22Rv1 (cell line): ENCODE results near the gene CELF4.

Experiments
- H3K27ac ChIP-seq: fragments of 450-650 bp; 2 replicates; pipeline ENCODE4 v1.5.1; 2017
- CTCF ChIP-seq: fragments of 450-650 bp; IDR thresholded peaks from 2 replicates; pipeline ENCODE4 v1.5.1; 2017; ENCODE audit warnings: mild to moderate bottlenecking
- ZFX ChIP-seq: fragments of 450-650 bp; IDR thresholded peaks from 2 replicates; pipeline ENCODE4 v1.6.1; 2017; ENCODE audit warnings: antibody characterized with exemption, borderline replicate concordance

CELF4 gene

GRCh38 chr18:37351110-37351509, 214.5 kb downstream of the CELF4 start:
- TF ChIP-seq CTCF (no peak), ZFX (no peak)
- no peak overlapping the region for H3K27ac ChIP-seq

GRCh38 chr18:37348729-37349128, 216.9 kb downstream of the CELF4 start:
- H3K27ac ChIP-seq: no peak overlapping the region
- TF ChIP-seq CTCF: no peak

GRCh38 chr18:37346048-37346447, 219.6 kb downstream of the CELF4 start:
- TF ChIP-seq ZFX: no peak
- TF ChIP-seq CTCF: no peak

GRCh38 chr18:37343542-37343851, 222.1 kb downstream of the CELF4 start:
- TF ChIP-seq ZFX: no peak
- TF ChIP-seq CTCF: peak; percentile 67
- H3K27ac ChIP-seq: no peak overlapping the region

More at GRCh38 chr18:37346048-37346447, 219.6 kb downstream of the CELF4 start:
- H3K27ac ChIP-seq: no peak overlapping the region

- TF ChIP-seq ZFX (no peak), CTCF (no peak)
These were observed 224.0 kb downstream of the CELF4 start for GRCh38 chr18:37341473-37342086.

GRCh38 chr18:37341016-37341415, 224.6 kb downstream of the CELF4 start:
- no peak overlapping the region for H3K27ac ChIP-seq
- TF ChIP-seq ZFX (no peak), CTCF (no peak)

More at GRCh38 chr18:37341473-37342086, 224.0 kb downstream of the CELF4 start:
- H3K27ac ChIP-seq: no peak overlapping the region

- no peak for TF ChIP-seq CTCF
- TF ChIP-seq ZFX: no peak
- H3K27ac ChIP-seq: no peak overlapping the region
These were observed 225.8 kb downstream of the CELF4 start for GRCh38 chr18:37339701-37340215.
